Suppressor macrophage treated with lipopolysaccharide for 4 hours (primary cell): Measurements from ENCODE around the gene AK4.
A peak's percentile ranks its signal among the peaks of the same experiment; 100 is the strongest.
"Not testable (repeated sequence)": the region's sequence is repeated elsewhere in the genome, so short reads cannot be mapped to it uniquely, and the experiment has no call there.

Experiments
- DNase-seq: peaks from one replicate; pipeline ENCODE4 v3.0.0-alpha.2; 2020

The AK4 gene

GRCh38 chr1:65151641-65152040, 3.6 kb downstream of the AK4 start:
- no peak for DNase-seq

GRCh38 chr1:65153635-65154034, 5.6 kb downstream of the AK4 start:
- no peak for DNase-seq

- DNase-seq = no peak
These were observed 9.0 kb downstream of the AK4 start for GRCh38 chr1:65156910-65157545.

- no peak for DNase-seq
These were observed 9.5 kb downstream of the AK4 start for GRCh38 chr1:65157546-65157941.

GRCh38 chr1:65159291-65159688, 11.3 kb downstream of the AK4 start:
- not testable (repeated sequence) for DNase-seq

GRCh38 chr1:65159801-65160523, 12.0 kb downstream of the AK4 start:
- no peak for DNase-seq

- DNase-seq = peak; percentile 54
These were observed 15.3 kb downstream of the AK4 start for GRCh38 chr1:65163201-65163805.

- DNase-seq = not testable (repeated sequence)
These were observed 16.1 kb downstream of the AK4 start for GRCh38 chr1:65164101-65164500.

GRCh38 chr1:65164633-65165032, 16.6 kb downstream of the AK4 start:
- DNase-seq = peak; percentile 91

- DNase-seq = peak; percentile 96
These were observed 17.4 kb downstream of the AK4 start for GRCh38 chr1:65165269-65165993.

- peak; percentile 27 for DNase-seq
These were observed 18.7 kb downstream of the AK4 start for GRCh38 chr1:65166572-65167305.

GRCh38 chr1:65167586-65168242, 19.7 kb downstream of the AK4 start:
- DNase-seq = no peak

- DNase-seq = no peak
These were observed 20.9 kb downstream of the AK4 start for GRCh38 chr1:65168867-65169266.

- peak; percentile 57 for DNase-seq
These were observed 22.6 kb downstream of the AK4 start for GRCh38 chr1:65170511-65171142.

GRCh38 chr1:65172936-65173690, 25.1 kb downstream of the AK4 start:
- peak; percentile 47 for DNase-seq

- DNase-seq = peak; percentile 90
These were observed 26.6 kb downstream of the AK4 start for GRCh38 chr1:65174585-65174984.

- no peak for DNase-seq
These were observed 27.4 kb downstream of the AK4 start for GRCh38 chr1:65175171-65176055.

GRCh38 chr1:65176056-65176450, 28.1 kb downstream of the AK4 start:
- no peak for DNase-seq

GRCh38 chr1:65176591-65176990, 28.6 kb downstream of the AK4 start:
- DNase-seq = peak; percentile 53

- DNase-seq = no peak
These were observed 29.5 kb downstream of the AK4 start for GRCh38 chr1:65177457-65177856.
